DMS114 treated with DMSO at 0.1 percent for 48 hours (cell line): ENCODE results near the gene CHPT1.
"Not testable (repeated sequence)": the region's sequence is repeated elsewhere in the genome, so short reads cannot be mapped to it uniquely, and the experiment has no call there.

Source experiments
- DNase-seq: peaks from one replicate; lab custom pipeline; 2025; ENCODE audit not compliant: unreplicated experiment; lab: John Stamatoyannopoulos, UW

CHPT1 gene

DNA sequence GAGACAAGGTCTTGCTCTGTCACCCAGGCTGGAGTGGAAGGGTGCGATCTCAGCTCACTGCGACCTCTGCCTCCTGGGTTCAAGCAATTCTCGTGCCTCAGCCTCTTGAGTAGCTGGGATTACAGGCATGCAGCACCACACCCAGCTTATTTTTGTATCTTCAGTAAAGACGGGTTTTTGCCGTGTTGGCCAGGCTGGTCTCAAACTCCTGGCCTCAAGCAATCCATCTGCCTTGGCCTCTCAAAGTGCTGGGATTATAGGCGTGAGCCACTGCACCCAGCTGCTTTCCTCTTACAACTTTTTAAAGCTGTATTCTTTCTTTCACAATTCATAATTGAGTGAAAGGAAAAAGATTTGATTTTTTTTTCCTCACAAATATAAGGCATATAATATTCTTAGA is 15.8 kb upstream of the CHPT1 start:
- DNase-seq, result not testable (repeated sequence)

DNA sequence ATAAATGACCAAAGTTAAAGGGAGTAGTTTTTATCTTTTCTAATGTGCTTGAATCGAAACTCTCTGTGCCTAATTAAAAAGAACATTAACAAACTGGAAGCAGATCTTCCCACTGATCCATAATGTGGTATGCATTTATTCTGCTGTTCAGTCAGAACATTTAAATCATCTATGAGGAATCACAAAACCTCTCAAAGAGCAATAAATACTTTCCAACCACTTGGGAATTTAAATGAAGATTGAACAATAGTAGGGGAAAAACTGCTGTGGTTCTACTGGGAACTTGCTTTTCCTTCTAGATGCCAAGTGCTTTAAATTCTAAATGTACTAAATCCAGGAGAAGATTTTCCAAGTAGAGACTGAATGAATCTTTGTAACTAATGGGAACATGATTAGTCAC is 12.3 kb upstream of the CHPT1 start:
- no peak for DNase-seq

GRCh38 chr12:101686176-101686575 is 11.3 kb upstream of the CHPT1 start:
- no peak for DNase-seq

DNA sequence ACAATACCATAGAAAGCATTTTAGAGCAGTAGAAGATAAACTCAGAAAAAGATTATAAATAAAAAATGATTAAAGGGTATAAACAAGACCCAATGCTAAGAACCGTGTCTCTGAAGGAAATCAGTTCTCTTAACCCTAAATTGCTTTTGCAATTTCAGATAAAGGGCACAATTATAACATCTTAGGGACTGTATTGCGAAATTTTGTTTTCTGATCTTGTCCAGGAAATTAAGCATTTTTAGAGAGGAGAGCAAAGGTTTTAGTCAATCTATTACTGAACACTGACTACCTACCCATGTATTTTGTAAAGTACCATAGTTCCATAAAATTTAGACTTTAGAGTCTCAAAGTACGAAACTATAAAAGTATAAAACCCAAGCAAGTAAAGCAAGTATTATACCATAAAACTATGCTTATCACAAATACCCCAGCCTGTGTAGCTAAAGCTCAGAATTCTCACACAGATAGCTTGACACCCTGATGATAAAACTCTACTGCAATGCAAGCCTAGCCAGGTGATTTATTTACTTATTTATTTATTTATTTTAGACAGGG is 6.8 kb upstream of the CHPT1 start:
- no peak for DNase-seq

GRCh38 chr12:101691503-101692096 is 5.8 kb upstream of the CHPT1 start:
- no peak for DNase-seq

- DNase-seq, result no peak
Measured at GRCh38 chr12:101694297-101694848, 3.1 kb upstream of the CHPT1 start.

DNA sequence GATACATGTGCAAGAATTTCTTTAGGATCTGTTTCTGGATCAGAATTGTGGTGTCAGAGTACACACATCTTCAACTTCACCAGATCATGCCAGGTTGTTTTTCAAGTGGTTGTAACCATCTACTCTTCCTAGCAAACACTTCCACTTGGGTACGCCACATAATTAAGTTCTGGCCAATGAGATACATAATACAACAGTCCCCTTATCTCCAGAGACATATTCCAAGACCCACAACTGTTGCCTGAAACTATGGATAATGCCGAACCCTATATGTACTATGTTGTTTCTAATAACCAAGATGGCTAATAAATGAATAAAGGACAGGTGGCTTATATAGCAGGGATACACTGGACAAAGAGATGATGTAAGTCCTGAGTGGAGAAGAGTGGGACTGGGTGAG is 2.5 kb upstream of the CHPT1 start:
- no peak for DNase-seq

- no peak for DNase-seq
Measured at GRCh38 chr12:101695706-101696105, 1.7 kb upstream of the CHPT1 start.

- DNase-seq, result no peak
Measured at GRCh38 chr12:101696251-101697196, 916 bp upstream of the CHPT1 start.

DNA sequence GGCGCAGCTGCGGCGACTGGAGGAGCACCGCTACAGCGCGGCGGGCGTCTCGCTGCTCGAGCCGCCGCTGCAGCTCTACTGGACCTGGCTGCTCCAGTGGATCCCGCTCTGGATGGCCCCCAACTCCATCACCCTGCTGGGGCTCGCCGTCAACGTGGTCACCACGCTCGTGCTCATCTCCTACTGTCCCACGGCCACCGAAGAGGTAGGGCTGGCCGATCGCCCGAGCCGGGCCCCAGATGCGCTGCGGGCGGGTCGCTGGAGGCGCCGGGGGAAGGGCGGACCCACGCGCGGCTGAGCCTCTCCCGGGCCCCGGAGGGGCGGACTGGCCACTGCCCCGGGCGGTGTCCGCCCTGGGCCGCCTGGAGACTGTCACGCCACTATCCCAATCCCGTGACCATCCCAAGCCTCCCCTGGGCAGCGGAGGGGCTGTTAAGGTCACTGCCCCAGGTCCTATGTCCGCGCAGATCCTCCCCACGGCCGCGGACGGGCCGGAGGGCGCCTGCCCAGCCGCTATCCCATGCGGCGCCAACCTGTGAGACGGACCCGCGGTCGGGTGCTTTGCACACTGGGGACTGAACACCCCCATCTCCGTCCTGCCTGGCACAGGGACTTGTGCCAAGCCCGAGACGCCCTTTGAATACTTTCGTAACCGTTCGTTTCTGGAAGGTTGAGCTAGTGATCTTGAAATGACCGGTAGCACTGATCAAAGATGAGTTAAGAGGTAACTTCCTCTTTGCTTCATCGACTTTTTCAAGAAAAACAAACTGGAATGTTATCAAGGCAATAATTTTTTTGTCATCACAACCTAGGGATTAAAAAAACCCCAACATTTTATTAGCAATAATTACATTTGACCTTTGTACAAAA is 725 bp downstream of the CHPT1 start:
- DNase-seq, result no peak

GRCh38 chr12:101698800-101699347 is 1.4 kb downstream of the CHPT1 start:
- no peak for DNase-seq

DNA sequence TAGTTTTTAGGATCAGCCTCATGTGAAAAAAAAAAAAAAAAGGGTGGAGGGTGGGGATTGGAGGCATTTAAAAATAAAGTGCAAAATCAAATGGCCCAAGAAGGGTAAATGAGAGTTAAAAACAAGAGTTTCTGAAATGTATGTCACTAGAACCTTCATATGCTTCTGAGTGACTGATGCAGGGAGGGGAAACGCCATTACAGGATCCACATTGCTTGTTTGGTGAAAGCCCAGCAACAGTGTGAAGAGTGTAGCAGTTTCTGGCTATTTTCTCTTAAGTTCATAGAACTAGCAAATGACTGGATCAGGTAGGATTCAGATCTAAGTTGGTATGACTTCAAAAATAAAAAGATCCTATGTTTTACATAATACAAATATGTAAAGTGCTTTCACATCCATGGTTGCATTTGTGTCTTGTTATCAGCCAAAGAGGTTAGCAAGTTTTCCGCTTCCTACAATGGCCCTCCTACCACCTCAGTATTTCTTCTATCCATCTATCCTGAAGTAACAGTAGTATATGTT is 2.9 kb downstream of the CHPT1 start:
- no peak for DNase-seq

GRCh38 chr12:101703487-101703886 is 6.0 kb downstream of the CHPT1 start:
- DNase-seq, result no peak

GRCh38 chr12:101706403-101706802 is 9.0 kb downstream of the CHPT1 start:
- no peak for DNase-seq

DNA sequence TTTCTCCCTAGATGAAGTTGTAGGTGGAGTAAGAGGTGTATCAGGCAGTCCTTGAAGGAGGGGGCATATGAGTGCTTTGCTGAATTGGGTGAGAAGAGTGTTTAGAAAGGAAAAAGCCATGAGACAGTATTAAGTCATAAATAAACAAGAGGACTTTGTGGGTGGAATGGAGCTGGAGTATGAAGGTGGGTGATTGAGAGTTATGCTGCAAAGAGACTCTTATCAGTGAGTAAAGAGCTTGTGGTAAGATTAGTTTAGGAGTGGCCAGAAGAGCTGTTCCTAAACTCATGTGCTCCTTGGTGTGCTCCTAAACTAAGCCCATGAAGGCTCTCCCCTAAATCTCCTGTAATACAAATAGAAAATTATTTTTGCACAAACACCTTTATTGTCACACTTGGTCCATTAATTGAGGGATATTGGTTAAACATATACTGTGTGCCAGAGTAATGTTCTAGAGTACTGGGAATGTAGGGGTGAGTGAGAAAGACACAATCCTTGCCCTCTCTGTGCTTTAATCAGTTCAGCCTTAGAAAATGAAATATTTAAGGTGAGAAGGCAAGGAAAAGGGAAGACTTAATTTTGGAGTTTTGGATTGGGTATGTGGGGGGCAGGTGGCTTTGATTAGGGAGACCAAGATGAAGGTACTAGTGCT is 9.8 kb downstream of the CHPT1 start:
- no peak for DNase-seq

- DNase-seq, result no peak
Measured at GRCh38 chr12:101710288-101710687, 12.8 kb downstream of the CHPT1 start.

DNA sequence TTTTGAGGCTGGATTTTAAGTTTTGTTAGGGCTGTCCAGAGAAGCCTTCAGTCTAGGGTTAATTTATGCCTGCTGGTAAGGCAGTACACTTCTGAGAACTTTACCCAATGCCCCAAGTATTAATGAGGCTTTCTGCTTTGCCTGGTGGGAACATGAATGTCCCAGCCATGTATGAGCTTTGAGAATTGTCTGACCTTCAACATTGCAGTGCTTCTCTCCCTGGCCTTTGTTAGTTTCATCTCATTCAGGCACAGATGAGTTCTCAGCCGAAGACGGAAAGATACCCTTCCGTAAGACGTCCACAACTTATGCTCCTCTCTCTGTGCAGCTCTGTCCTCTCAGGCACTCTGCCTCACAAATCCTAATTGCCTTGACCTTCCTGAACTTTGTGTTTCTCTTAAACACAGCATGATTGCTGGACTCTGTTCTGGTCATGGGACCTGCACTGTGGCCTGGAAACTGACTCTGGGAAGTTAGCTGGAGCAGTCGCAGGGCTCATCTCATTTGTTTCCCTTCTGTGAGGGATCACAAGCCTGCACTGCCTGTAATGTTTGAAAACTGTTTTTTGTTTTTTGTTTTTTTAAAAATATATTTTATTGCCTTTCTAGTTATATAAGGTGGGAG is 15.7 kb downstream of the CHPT1 start:
- no peak for DNase-seq

- no peak for DNase-seq
Measured at GRCh38 chr12:101713930-101714329, 16.5 kb downstream of the CHPT1 start.

GRCh38 chr12:101714877-101715444 is 17.5 kb downstream of the CHPT1 start:
- no peak for DNase-seq
